ENCODE data around the gene POMGNT2.

Gene POMGNT2

GRCh38 chr3:43105596-43106292, at the start of gene POMGNT2:
Gene POMGNT2 (minus strand): TSS chr3:43106079. CDS start chr3:43081431, 24,648 bp downstream.
- peak; percentile 10 to 64 for DNase-seq

- DNase-seq: no peak
These were observed 49.1 kb upstream of the POMGNT2 start for GRCh38 chr3:43154980-43155379.

- no peak for DNase-seq
These were observed 47.6 kb upstream of the POMGNT2 start for GRCh38 chr3:43153216-43154083.

- DNase-seq: no peak
These were observed 46.8 kb upstream of the POMGNT2 start for GRCh38 chr3:43152649-43153048.

- no peak for DNase-seq
These were observed 42.2 kb upstream of the POMGNT2 start for GRCh38 chr3:43148033-43148432.

GRCh38 chr3:43146599-43146998, 40.7 kb upstream of the POMGNT2 start:
- no peak for DNase-seq

- no peak for DNase-seq
These were observed 39.0 kb upstream of the POMGNT2 start for GRCh38 chr3:43144761-43145490.

- no peak for DNase-seq
These were observed 36.6 kb upstream of the POMGNT2 start for GRCh38 chr3:43142472-43142871.

- no peak for DNase-seq
These were observed 32.8 kb upstream of the POMGNT2 start for GRCh38 chr3:43138488-43139231.

- no peak for DNase-seq
These were observed 27.2 kb upstream of the POMGNT2 start for GRCh38 chr3:43132870-43133636.

- no peak for DNase-seq
These were observed 26.3 kb upstream of the POMGNT2 start for GRCh38 chr3:43132193-43132592.

- no peak for DNase-seq
These were observed 22.6 kb upstream of the POMGNT2 start for GRCh38 chr3:43128464-43128863.

- no peak for DNase-seq
These were observed 20.7 kb upstream of the POMGNT2 start for GRCh38 chr3:43126536-43126935.

GRCh38 chr3:43123895-43124294, 18.0 kb upstream of the POMGNT2 start:
- no peak for DNase-seq

- DNase-seq: no peak
These were observed 15.1 kb upstream of the POMGNT2 start for GRCh38 chr3:43120937-43121336.

- no peak for DNase-seq
These were observed 11.4 kb upstream of the POMGNT2 start for GRCh38 chr3:43117257-43117656.

- no peak for DNase-seq
These were observed 7.8 kb upstream of the POMGNT2 start for GRCh38 chr3:43113671-43114070.

GRCh38 chr3:43106293-43106628, 382 bp upstream of the POMGNT2 start:
- DNase-seq: no peak

- no peak for DNase-seq
These were observed 951 bp downstream of the POMGNT2 start for GRCh38 chr3:43104660-43105595.

- DNase-seq: no peak
These were observed 1.8 kb downstream of the POMGNT2 start for GRCh38 chr3:43104039-43104438.

Data from NCI-H187 (cell line).